ENCODE data around the gene PATE1.

The PATE1 gene

DNA sequence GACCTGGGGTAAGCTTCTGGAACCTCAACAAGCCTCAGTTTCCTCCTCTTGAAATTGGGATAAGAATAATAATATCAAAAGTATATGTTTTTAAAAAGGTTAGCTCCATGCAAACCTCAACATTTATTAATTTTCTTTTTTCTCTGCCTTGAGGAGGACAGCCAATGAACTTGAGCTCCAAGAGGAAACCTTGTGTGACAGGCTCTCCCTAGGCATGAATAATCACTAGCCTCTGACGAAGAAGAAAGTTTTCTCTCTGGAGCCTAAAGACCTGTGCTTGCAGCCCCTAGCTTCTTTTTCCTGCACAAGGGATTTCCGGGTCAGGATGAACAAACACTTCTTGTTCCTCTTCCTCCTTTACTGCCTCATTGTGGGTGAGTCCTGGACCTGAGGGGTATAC lies 41.7 kb downstream of the PATE1 start, which contains the start of gene PATE3:
Gene PATE3, plus strand, starts transcription at position 301 of the 400 bp plus-strand sequence. Its CDS starts 25 bp downstream, at position 326.
- no peak for DNase-seq (ENCODE audit: extremely low read depth in 1 of 2, low read depth in 1 of 2)

DNA sequence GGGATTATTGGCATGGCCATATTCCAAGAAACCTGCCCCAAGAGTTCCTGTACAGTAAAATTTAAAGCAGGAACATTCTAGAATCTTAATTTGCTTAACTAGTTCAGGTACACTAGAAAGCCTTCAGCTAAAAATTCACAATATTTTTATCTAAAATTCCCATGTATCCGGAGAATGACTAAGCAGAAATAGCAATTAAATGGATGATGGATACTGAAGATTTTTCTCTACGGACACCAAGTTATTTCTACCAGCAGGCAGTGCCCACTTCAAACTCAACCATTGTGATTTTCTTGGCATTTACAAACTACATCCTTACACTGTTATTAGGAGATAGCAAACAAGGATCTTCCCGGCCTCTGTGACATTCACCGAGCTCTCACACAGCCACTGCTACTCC lies 44.7 kb downstream of the PATE1 start:
- DNase-seq (ENCODE audit: extremely low read depth in 1 of 2, low read depth in 1 of 2), result no peak

DNA sequence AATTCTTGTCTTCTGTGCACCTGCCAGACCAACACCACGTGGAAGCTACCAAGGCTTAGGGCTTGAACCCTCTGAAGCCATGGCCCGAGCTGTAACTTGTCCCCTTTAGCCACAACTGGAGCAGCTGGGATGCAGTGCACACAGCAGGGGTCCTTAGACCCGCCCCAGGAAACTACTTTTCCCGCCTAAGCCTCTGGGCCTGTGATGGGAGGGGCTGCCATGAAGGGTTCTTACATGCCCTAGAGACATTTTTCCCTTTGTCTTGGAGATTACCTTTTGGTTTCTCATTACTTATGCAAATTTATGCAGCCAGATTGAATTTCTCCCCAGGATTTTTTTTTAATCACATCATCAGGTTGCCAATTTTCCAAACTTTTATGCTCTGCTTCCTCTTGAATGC lies 51.6 kb downstream of the PATE1 start:
- no peak for DNase-seq (ENCODE audit: extremely low read depth in 1 of 2, low read depth in 1 of 2)

Measured in activated CD8-positive, alpha-beta memory T cell treated with anti-CD3 and anti-CD28 coated beads for 1 hour (primary cell).